B cell (primary cell): ENCODE data around the gene MEGF11.

ENCODE experiments used
- EZH2 ChIP-seq: IDR thresholded peaks from 2 replicates; pipeline ENCODE4 v1.6.1; 2012; ENCODE audit warnings: borderline replicate concordance, low read depth, mild to moderate bottlenecking, moderate library complexity, low read length; ENCODE audit not compliant: insufficient read depth, poor library complexity, severe bottlenecking
- TF ChIP-seq, protein P1 (sequence below): fragments of 200-600 bp; IDR thresholded peaks from one replicate; pipeline ENCODE4 v1.8.0; 2022; ENCODE audit warnings: antibody characterized with exemption, mild to moderate bottlenecking

DNA sequence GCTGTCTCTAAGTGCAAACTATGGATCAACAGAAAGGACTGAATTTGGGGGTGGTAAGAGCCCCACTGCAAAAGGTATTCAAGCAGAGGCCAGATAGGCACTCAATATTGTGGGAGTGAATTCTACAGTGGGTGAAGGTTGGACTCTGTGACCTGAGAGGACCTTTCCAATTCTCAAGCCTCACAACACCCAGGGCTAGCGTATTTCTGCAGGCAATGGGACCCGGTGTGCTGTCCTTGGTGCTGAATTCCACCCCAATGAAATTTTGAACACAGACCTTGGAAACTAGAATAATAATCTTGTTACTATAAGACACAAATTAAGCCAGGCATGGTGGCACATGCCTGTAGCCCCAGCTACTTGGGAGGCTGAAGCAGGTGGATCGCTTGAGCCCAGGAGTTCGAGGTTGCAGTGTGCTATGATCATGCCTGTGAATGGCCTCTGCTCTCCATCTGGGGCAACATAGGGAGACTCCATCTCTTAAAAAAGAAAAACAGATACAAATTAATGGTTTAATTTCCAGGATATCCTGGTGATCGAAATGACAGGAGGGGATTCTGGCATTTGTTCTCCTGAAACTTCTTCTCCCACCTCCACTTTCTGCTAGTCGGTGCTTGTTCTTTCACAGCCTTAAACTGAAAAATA, 248.8 kb downstream of the MEGF11 start:
- TF ChIP-seq, protein P1, sequence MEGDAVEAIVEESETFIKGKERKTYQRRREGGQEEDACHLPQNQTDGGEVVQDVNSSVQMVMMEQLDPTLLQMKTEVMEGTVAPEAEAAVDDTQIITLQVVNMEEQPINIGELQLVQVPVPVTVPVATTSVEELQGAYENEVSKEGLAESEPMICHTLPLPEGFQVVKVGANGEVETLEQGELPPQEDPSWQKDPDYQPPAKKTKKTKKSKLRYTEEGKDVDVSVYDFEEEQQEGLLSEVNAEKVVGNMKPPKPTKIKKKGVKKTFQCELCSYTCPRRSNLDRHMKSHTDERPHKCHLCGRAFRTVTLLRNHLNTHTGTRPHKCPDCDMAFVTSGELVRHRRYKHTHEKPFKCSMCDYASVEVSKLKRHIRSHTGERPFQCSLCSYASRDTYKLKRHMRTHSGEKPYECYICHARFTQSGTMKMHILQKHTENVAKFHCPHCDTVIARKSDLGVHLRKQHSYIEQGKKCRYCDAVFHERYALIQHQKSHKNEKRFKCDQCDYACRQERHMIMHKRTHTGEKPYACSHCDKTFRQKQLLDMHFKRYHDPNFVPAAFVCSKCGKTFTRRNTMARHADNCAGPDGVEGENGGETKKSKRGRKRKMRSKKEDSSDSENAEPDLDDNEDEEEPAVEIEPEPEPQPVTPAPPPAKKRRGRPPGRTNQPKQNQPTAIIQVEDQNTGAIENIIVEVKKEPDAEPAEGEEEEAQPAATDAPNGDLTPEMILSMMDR = no peak
- no peak for TF ChIP-seq EZH2
